H7 (cell line): Measurements from ENCODE around the gene PCLO. TPM values are rescaled to one million over a fixed set of nuclear protein-coding genes. Genes with fewer than 3 reads are reported as not detected.

ENCODE experiments used
- DNase-seq: peaks from one replicate; pipeline ENCODE4 v3.0.0; 2012
- H3K27me3 ChIP-seq: 2 replicates; pipeline ENCODE4 v1.6.0; 2011; ENCODE audit warnings: mild to moderate bottlenecking, low read length; ENCODE audit not compliant: control insufficient read depth, insufficient read depth
- H3K36me3 ChIP-seq: replicated peaks from 2 replicates; pipeline ENCODE4 v1.5.1; 2011; ENCODE audit warnings: low read length; ENCODE audit not compliant: control insufficient read depth, insufficient read depth
- H3K4me3 ChIP-seq: 2 replicates; pipeline ENCODE4 v1.5.1; 2011; ENCODE audit warnings: low read depth, mild to moderate bottlenecking, control low read depth, low read length, moderate library complexity; ENCODE audit not compliant: insufficient read depth
- total RNA-seq: library from RNA; depleted of rRNA; stranded (reverse); fragments of >200 nt; shearing (Covaris generic); gene quantifications from 2 replicates; pipeline ENCODE4 v1.2.3, GENCODE V29; 2014

PCLO gene
- total RNA-seq, 1 experiment from 2014 or later, result 0.59 TPM

DNA sequence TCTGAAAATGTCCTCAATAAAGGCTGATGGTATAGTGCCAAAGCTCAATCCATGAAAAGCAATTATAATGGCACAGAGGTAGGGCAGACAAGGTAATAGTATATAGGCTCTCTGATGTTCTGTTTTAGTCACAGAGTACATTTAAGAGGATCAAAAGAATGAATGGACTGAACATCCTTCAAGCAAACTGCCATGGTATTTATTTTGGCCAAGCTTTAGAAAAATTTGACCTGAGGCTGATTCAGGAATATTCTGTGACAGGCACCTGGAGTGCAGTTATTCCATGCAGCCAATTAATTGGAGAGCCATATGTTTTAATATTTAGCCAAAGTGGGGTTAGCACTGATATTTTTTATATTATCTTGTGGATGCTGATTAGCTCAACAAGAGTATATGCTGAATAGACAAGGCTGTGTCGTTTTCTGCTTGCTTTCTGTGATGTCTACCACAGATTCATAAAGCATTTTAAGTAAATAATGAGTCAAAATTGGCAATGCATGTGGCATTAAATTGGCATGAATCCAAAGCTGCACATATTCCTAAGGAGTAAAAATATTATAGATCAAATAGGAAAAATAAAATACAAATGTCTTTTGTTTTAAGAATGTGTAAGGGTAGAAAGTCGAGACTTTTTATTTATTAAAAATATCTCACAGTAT lies 177.4 kb downstream of the PCLO start:
- Histone ChIP-seq H3K27me3 (no peaks in the 10 kb centered on the region), H3K36me3 (no peaks in the 10 kb centered on the region)
- DNase-seq, result no peak

DNA sequence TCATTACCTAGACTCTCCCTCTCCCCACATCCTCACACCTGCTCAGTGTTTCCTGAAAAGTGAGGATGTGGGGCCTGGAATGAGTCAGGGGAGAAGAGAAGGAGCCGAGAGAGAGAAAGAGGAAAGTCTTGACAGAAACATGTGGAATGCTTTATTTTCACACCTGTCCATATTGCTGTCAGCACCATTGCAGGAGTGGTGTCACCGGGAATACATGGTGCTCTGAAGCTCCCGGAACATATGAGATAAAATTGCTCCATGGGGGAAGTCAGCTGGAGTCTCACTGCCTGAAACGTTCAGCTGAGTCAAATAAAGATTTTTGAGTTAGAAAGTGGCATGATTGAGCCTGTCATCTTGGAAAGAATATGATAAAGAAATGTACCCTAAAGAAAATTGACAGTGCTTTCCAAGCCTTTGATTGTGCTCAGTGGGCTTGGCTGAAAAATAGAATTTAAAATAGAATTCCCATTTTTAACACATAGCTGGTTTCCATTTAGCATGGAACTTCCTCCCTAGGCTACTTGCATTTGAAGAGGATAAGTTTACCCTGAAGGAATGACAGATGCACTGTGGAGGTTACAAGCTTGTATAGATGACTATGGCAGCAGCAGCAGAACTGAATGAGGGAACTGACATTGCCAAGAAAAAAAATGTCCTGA lies 182.4 kb downstream of the PCLO start:
- Histone ChIP-seq H3K4me3 (no peak overlapping the region), H3K36me3 (no peaks in the 10 kb centered on the region), H3K27me3 (no peaks in the 10 kb centered on the region)
- no peak for DNase-seq

More for the DNA sequence above, 177.4 kb downstream of the PCLO start:
- no peak overlapping the region for H3K4me3 ChIP-seq

DNA sequence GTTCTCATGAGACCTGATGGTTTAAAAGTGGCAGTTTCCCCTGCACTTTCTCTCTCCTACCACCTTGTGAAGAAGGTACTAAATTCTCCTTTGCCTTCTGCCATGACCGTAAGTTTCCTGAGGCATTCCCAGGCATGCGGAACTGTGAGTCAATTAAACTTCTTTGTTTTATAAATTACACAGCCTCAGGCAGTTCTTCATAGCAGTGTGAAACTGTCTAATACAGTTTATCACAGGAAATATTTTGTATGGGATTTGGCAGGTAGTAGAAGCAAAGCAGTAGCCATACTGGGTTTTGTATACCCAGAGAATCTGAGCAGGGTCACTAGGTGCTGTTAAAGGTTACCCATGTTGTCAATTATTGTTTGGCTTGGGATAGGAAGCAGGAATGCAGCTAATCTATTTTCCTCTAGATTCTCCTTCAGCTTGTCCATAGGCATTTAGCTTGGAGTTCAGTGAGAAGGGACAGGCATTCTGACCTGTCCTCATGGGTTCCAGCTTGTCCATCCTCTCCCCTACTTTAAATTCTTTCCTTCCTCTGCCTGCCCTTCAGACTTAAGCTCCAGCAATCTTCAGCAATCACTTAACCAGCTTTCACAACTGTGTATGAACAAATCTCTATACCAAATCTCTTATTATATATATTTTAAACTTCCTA lies 186.7 kb downstream of the PCLO start:
- DNase-seq, result no peak
- H3K4me3 ChIP-seq, result no peak overlapping the region
- H3K36me3 ChIP-seq, result no peaks in the 10 kb centered on the region
- H3K27me3 ChIP-seq, result no peaks in the 10 kb centered on the region

DNA sequence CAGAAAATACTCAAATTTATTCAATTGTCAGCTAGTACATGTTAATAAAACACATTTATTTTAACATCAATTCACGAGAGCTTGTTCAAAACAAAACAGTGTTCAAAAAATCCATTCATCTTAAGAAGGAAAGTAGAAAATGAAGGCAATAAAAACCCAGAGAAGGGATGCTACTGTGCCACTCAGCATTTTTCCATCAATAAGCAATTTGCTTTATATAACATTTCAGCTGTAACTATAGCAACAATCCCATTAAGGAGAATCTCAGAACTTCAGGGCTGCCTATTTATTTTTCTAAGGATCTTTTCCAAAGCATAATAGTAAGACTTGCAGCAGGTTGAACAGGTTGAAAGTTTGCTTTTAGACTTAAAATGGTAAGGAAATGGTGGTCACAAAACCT lies 190.5 kb downstream of the PCLO start:
- Histone ChIP-seq H3K36me3 (no peaks in the 10 kb centered on the region), H3K27me3 (no peaks in the 10 kb centered on the region), H3K4me3 (no peak overlapping the region)
- no peak for DNase-seq

DNA sequence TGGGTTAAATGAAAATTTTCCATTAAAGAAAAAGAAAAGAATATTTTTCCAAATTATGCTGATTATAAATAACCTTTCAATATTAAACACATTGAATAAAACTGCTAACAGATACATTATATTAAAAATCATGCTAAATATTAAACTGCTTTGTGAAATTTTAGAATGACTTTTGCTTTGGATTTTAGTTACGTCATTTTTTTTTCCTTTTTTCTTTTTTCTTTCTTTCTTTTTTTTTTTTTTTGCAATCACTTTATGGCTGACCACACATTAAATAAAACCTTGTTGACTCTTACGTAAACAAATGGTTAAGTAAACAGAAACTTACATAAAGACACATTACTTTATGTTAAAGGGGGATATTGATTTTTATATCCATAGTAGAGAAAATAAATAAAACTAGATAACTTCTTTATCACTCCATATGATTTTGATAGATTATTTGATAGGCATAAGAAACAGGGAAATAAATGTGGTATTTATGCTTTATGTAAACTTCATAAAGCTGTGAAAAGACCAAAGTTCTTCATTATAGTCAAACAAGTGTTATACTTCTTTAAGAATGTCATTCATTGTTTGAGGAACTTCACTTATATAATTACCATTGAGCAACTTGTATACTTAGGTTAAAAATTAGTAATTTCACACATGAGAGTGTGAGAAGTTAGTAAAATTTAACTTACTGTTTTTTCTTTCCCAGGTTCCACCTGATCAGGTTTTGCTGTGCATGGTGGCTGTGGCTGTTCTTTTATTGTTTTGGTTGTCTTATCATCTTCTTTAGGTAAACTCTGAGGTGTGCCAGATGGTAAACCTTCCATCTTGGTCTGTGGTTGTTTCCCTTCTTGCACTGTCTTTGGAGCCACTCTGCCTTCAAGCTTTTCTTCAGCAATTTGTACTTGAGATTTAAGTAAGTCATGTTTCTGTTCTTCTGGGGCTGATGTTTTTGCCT lies 197.3 kb downstream of the PCLO start:
- no peaks in the 10 kb centered on the region for H3K27me3 ChIP-seq
- H3K4me3 ChIP-seq, result no peak overlapping the region
- no peak for DNase-seq
- no peaks in the 10 kb centered on the region for H3K36me3 ChIP-seq

DNA sequence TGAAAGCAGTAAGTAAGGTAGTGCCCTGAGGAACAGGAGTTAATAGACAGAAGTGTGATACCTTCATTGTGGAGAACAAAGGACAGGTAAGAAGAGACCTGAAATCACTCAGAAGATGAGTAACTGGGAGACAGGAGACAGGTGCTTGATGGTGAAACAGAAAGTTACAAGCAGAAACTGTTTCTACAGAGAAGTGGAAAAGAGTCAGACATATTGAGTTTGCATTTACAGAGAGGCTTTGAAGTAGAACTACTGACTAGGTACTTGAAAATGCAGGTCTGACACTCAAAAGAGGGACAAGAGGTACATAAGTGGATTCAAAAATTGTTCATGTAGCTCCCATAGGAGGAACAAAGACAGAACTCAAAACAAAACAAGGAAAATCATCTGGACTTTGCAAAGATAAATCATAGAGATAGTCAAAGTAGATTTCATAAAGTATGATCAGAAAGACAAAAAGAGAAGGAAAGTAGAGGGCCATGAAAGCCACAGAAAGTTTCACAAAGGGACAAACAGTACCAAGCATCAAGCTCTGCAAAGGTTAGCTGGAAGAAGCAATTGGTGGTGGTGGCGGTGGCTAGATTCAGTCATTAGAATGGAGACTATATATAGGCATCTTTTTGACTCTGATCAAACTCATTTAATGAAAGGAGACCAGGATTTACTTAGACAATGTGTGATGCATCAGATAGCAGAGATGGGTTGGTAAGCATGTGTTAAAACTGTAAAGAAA lies 198.4 kb downstream of the PCLO start:
- no peak for DNase-seq
- H3K36me3 ChIP-seq, result no peaks in the 10 kb centered on the region
- no peaks in the 10 kb centered on the region for H3K27me3 ChIP-seq
- H3K4me3 ChIP-seq, result no peak overlapping the region

DNA sequence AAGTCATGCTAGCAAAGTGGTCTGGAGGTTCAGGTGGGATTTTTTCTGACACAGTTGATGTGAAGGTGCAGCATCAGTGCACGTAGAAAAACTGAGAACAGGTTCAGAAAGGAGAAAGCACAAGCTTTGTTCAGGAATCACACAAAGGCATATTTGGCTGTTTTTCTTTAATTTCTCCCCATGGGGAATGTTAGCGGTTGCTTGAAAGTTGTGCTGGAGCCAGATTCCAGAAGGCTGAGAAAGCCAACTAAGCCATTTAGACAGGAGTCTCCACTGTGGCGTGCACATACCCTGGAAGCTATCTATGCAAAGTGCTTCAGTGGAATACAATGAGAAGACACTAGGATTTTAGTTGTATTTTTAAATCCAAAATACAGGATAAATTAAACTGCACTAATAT lies 201.4 kb downstream of the PCLO start:
- DNase-seq, result no peak
- H3K4me3 ChIP-seq, result no peak overlapping the region
- H3K27me3 ChIP-seq, result no peaks in the 10 kb centered on the region
- H3K36me3 ChIP-seq, result no peaks in the 10 kb centered on the region

DNA sequence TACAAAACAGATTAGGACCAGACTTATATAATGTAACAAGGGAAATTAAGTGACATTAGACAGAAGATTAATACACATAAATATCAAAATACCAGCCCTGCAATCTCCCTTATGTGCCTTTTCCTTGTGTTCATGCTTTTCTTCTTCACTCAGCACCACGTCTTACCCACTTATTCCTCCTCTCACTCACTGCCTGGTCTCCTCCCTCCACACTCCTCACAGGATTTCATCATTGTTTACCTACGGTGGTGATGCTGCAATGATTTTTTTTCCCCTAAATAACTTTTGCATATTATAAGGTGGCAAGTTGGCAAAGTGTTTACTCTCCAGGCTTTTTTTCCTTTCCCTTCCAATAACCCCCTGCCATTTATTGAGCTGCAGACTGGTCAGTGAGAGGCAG lies 203.2 kb downstream of the PCLO start:
- DNase-seq, result no peak
- Histone ChIP-seq H3K27me3 (no peaks in the 10 kb centered on the region), H3K4me3 (no peak overlapping the region), H3K36me3 (no peaks in the 10 kb centered on the region)

DNA sequence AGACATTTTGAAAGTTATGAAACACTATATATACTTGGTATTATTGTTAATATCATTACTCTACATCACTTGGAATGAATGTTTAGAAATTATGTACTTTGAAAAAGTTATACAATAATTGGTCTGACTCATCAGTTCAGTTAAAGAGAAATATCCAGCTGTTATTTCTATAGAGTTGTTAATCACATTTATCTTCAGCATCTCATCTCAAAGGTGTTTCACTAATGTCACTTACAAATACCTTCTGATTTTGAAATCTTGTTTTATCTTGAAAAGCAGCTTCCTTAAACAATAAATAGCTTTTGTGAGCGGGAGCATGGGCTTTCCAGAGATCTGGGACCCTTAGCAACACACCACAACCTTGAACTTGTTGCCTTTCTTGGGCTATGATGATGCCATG lies 205.2 kb downstream of the PCLO start:
- no peaks in the 10 kb centered on the region for H3K27me3 ChIP-seq
- no peak for DNase-seq
- H3K4me3 ChIP-seq, result no peak overlapping the region
- H3K36me3 ChIP-seq, result no peaks in the 10 kb centered on the region

DNA sequence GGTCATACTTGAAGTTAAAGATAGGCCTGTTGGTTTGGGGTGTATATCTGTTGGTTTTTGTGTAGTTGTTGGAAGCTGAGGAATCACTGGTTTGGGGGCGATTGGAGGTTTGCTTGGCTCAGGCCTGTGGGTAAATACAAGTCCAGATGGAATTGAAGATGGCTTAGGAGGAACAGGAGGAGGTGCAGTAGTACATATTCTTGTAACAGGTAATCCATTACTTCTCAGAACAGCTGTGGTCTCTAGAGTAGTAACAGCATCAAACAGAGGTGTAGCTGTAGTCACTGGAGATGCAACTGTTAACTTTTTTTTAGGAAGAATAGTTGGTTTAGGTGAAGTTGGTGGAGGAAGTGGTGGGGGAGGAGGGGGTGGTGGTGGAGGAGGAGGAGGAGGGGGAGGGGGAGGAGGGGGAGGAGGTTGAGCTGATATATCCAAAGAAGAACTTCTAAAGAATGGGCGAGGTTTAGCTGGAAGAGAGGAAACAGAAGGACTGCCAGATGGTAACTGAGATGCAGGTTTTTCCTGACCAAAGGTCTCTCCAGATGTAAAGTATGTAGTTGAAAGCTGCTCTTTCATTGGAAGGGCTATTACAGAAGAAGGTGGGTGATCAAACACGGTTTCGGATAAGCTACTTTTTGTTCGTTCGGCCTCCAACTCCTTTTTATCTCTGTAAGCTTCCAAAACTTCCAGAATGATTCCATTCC lies 209.2 kb downstream of the PCLO start:
- no peak overlapping the region for H3K4me3 ChIP-seq
- H3K36me3 ChIP-seq, result no peaks in the 10 kb centered on the region
- H3K27me3 ChIP-seq, result no peaks in the 10 kb centered on the region
- DNase-seq, result no peak

DNA sequence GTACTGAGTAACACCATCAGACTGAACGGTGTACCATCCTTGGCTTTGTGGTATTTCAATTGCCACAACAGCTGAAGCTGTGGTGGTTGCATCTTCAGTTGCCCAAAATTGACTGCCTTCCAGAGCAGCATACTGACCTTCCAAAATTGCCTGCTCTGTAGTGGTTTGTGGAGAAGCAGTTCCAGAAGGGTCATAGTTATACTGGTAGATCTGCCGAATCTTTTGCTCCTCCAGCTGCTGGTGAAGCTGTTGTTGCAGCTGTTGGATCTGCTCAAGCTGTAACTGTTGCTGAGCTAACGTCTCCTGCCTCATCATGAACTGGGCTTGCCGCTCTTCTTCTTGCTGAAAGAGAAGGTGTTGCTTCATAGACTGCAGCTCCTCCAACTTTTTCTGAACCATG lies 212.2 kb downstream of the PCLO start:
- no peak for DNase-seq
- no peak overlapping the region for H3K4me3 ChIP-seq
- H3K36me3 ChIP-seq, result no peaks in the 10 kb centered on the region
- H3K27me3 ChIP-seq, result no peaks in the 10 kb centered on the region

DNA sequence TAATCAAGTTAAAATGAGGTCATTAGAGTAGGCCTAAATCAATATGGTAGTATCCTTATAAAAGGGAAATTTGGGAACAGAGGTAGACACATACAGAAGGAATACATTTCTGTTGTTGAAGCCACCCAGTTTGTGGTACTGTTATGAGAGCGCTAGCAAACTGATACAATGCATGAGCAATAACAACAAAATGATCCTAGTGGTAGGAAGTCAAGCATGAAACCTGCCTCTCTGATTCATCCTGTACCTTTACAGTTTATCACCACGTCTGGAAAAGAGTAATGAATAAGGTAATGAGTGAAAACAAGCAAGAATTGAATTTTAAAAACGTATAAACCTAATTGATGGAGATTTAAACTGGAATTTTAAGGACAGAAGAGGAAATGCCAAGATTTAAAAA lies 217.2 kb downstream of the PCLO start:
- H3K27me3 ChIP-seq, result no peaks in the 10 kb centered on the region
- no peak for DNase-seq
- H3K4me3 ChIP-seq, result no peak overlapping the region
- no peaks in the 10 kb centered on the region for H3K36me3 ChIP-seq

DNA sequence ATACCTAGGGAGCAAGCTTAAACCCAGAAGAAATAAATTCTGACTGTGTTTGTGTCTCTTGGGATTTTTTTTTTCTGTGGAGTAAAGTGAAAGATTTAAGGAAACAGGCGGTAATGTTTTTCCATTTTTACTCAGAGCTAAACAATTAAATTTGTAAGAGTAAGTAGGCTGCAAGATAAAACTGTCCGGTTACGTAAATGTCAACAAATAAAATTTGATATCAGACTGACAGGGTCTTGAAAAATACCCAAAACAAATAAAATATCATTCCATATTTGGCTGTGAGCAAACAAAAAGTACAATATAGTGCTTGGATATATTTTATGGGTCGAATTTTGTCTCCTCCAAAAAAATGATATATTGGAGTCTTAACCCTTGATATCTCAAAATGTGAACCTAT lies 217.6 kb downstream of the PCLO start:
- no peaks in the 10 kb centered on the region for H3K27me3 ChIP-seq
- no peaks in the 10 kb centered on the region for H3K36me3 ChIP-seq
- no peak overlapping the region for H3K4me3 ChIP-seq
- DNase-seq, result no peak
